Transverse colon (tissue), 4 donors: ENCODE results near the gene LTBP4.

Experiments used
- EP300 ChIP-seq: sonication (generic); formaldehyde crosslinking; IDR thresholded peaks from one replicate; pipeline ENCODE4 v1.6.1; 2017; ENCODE audit warnings: antibody characterized with exemption, low read depth
- POLR2A ChIP-seq: fragments of 450-650 bp; IDR thresholded peaks from one replicate; pipeline ENCODE4 v1.6.1; 2016; ENCODE audit warnings: antibody characterized with exemption, mild to moderate bottlenecking, moderate library complexity
- POLR2AphosphoS5 ChIP-seq, 3 donors: sonication (generic); formaldehyde crosslinking; IDR thresholded peaks; one replicate each; pipeline ENCODE4 v1.6.1; 2016; ENCODE audit warnings: antibody characterized with exemption in 3 of 3
- TF ChIP-seq, protein P1 (sequence below), 5 experiments: fragments of 200-600 bp in 3 of 5; fragments of 450-650 bp in 2 of 5; sonication (generic) in 3 of 5; IDR thresholded peaks; 1 replicate in 2 of 5; 2 replicates in 3 of 5; pipeline ENCODE4 v1.5.1; 2016 to 2017; ENCODE audit warnings: antibody characterized with exemption in 5 of 5, inconsistent platforms in 3 of 5, mild to moderate bottlenecking in 2 of 5, moderate library complexity in 1 of 5

DNA sequence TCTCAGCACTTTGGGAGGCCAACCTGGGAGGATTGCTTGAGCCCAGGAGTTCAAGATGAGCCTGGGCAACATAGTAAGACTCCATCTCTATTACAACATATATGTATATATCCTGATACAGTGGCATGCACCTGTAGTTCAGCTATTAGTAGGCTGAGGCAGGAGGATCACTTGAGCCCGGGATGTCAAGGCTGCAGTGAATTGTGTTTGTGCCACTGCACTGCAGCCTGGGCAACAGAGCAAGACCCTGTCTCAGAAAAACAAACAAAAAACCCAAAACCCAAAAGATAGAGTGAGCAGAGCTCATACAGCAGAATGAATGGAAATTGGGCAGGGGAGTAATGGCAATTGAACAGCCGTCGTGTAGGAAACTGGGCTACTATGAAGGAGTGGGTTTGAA is 41.8 kb upstream of the LTBP4 start:
- TF ChIP-seq, protein P1, sequence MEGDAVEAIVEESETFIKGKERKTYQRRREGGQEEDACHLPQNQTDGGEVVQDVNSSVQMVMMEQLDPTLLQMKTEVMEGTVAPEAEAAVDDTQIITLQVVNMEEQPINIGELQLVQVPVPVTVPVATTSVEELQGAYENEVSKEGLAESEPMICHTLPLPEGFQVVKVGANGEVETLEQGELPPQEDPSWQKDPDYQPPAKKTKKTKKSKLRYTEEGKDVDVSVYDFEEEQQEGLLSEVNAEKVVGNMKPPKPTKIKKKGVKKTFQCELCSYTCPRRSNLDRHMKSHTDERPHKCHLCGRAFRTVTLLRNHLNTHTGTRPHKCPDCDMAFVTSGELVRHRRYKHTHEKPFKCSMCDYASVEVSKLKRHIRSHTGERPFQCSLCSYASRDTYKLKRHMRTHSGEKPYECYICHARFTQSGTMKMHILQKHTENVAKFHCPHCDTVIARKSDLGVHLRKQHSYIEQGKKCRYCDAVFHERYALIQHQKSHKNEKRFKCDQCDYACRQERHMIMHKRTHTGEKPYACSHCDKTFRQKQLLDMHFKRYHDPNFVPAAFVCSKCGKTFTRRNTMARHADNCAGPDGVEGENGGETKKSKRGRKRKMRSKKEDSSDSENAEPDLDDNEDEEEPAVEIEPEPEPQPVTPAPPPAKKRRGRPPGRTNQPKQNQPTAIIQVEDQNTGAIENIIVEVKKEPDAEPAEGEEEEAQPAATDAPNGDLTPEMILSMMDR (IDR thresholded peaks at IDR 0.05) = no peak
- no peak for TF ChIP-seq POLR2A
- no peak for TF ChIP-seq EP300
- TF ChIP-seq POLR2AphosphoS5 (IDR thresholded peaks at IDR 0.05) = no peak
